ENCODE results near the gene RAP1A.

DNA sequence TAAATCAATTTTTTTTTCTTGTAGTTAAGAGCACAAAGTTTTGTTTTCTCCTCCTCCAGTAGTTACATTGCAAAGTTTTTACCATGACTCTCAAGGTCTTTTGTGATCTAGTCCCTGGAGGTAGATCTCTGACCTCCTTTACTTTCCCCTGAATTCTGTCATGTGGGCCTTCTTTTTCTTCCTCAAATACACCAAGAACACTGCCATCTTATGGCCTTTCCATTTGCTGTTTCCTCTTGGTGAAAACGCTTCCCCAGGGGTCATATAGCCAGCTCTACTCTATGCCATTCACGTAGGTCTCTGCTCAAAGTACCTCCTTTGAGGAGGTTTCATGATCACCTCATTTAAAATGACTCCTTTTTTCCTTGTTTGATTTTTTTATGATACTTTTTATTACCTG, 138.8 kb downstream of the RAP1A start:
- TF ChIP-seq, protein P1, sequence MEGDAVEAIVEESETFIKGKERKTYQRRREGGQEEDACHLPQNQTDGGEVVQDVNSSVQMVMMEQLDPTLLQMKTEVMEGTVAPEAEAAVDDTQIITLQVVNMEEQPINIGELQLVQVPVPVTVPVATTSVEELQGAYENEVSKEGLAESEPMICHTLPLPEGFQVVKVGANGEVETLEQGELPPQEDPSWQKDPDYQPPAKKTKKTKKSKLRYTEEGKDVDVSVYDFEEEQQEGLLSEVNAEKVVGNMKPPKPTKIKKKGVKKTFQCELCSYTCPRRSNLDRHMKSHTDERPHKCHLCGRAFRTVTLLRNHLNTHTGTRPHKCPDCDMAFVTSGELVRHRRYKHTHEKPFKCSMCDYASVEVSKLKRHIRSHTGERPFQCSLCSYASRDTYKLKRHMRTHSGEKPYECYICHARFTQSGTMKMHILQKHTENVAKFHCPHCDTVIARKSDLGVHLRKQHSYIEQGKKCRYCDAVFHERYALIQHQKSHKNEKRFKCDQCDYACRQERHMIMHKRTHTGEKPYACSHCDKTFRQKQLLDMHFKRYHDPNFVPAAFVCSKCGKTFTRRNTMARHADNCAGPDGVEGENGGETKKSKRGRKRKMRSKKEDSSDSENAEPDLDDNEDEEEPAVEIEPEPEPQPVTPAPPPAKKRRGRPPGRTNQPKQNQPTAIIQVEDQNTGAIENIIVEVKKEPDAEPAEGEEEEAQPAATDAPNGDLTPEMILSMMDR (IDR thresholded peaks at IDR 0.05), result no peak
- TF ChIP-seq POLR2AphosphoS5 (IDR thresholded peaks at IDR 0.05), result no peak
- TF ChIP-seq POLR2A (IDR thresholded peaks at IDR 0.05), result no peak
